Ishikawa (cell line): Measurements from ENCODE around the gene GSTA3.
A peak's percentile ranks its signal among the peaks of the same experiment; 100 is the strongest.

Source experiments
- CEBPB ChIP-seq: IDR thresholded peaks from 2 replicates; pipeline ENCODE4 v1.6.1; 2012
- CREB1 ChIP-seq: IDR thresholded peaks from 2 replicates; pipeline ENCODE4 v1.6.1; 2012; ENCODE audit warnings: low read depth
- EGR1 ChIP-seq: IDR thresholded peaks from 2 replicates; pipeline ENCODE4 v1.6.1; 2012
- EP300 ChIP-seq: IDR thresholded peaks from 2 replicates; pipeline ENCODE4 v1.6.1; 2012; ENCODE audit warnings: borderline replicate concordance
- FOXM1 ChIP-seq: IDR thresholded peaks from 2 replicates; pipeline ENCODE4 v1.6.1; 2012; ENCODE audit warnings: low read depth, borderline replicate concordance
- MAX ChIP-seq: IDR thresholded peaks from 2 replicates; pipeline ENCODE4 v1.6.1; 2012
- RAD21 ChIP-seq: IDR thresholded peaks from 2 replicates; pipeline ENCODE4 v1.6.1; 2012; ENCODE audit warnings: low read depth
- REST ChIP-seq: IDR thresholded peaks from 2 replicates; pipeline ENCODE4 v1.6.1; 2012; ENCODE audit warnings: low read depth, mild to moderate bottlenecking
- TAF1 ChIP-seq: IDR thresholded peaks from 2 replicates; pipeline ENCODE4 v1.6.1; 2012; ENCODE audit warnings: low read depth, mild to moderate bottlenecking
- TCF12 ChIP-seq: IDR thresholded peaks from 2 replicates; pipeline ENCODE4 v1.6.1; 2012; ENCODE audit warnings: low read depth
- ZBTB7A ChIP-seq: IDR thresholded peaks from 2 replicates; pipeline ENCODE4 v1.6.1; 2012; ENCODE audit warnings: low read depth

- TF ChIP-seq EP300 (no peak), REST (no peak), CEBPB (no peak), MAX (no peak), CREB1 (no peak), TCF12 (no peak), TAF1 (no peak), FOXM1 (no peak), ZBTB7A (no peak), EGR1 (no peak), RAD21 (peak; percentile 62)
Observed at GRCh38 chr6:52881996-52882841, 27.3 kb downstream of the GSTA3 start.
